Activated T-helper 9 cell treated with anti-CD3 and anti-CD28 coated beads, Interleukin-2, amount 50 U/mL, for 16 hours (primary cell): ENCODE data around the gene GTF2F2.

Experiments used
- DNase-seq: peaks from one replicate; pipeline ENCODE4 v3.0.0-alpha.2; 2020; ENCODE audit warnings: low read depth

The GTF2F2 gene

GRCh38 chr13:45119991-45120864 is at the start of gene GTF2F2:
Gene GTF2F2 (plus strand): TSS chr13:45120510. CDS start chr13:45120656, 146 bp downstream.
- peak; percentile 78 for DNase-seq

- no peak for DNase-seq
These were observed 46.5 kb upstream of the GTF2F2 start for GRCh38 chr13:45073809-45074208.

GRCh38 chr13:45074721-45075120 is 45.6 kb upstream of the GTF2F2 start:
- no peak for DNase-seq

GRCh38 chr13:45078003-45078402 is 42.3 kb upstream of the GTF2F2 start:
- no peak for DNase-seq

GRCh38 chr13:45082964-45083363 is 37.3 kb upstream of the GTF2F2 start:
- DNase-seq: no peak

- no peak for DNase-seq
These were observed 35.8 kb upstream of the GTF2F2 start for GRCh38 chr13:45084515-45084914.

- no peak for DNase-seq
These were observed 33.8 kb upstream of the GTF2F2 start for GRCh38 chr13:45086484-45086883.

- DNase-seq: no peak
These were observed 27.6 kb upstream of the GTF2F2 start for GRCh38 chr13:45092663-45093062.

GRCh38 chr13:45100573-45101262 is 19.6 kb upstream of the GTF2F2 start:
- DNase-seq: no peak

- DNase-seq: no peak
These were observed 18.8 kb upstream of the GTF2F2 start for GRCh38 chr13:45101327-45102018.

- no peak for DNase-seq
These were observed 18.2 kb upstream of the GTF2F2 start for GRCh38 chr13:45102136-45102507.

GRCh38 chr13:45103449-45103848 is 16.9 kb upstream of the GTF2F2 start:
- DNase-seq: no peak

GRCh38 chr13:45104261-45104660 is 16.0 kb upstream of the GTF2F2 start:
- no peak for DNase-seq

GRCh38 chr13:45105895-45106294 is 14.4 kb upstream of the GTF2F2 start:
- DNase-seq: no peak

GRCh38 chr13:45107539-45107938 is 12.8 kb upstream of the GTF2F2 start:
- DNase-seq: no peak

- DNase-seq: no peak
These were observed 11.6 kb upstream of the GTF2F2 start for GRCh38 chr13:45108716-45109101.

GRCh38 chr13:45109102-45109720 is 11.1 kb upstream of the GTF2F2 start:
- DNase-seq: no peak

- no peak for DNase-seq
These were observed 6.8 kb upstream of the GTF2F2 start for GRCh38 chr13:45113233-45114224.

GRCh38 chr13:45119469-45119990 is 780 bp upstream of the GTF2F2 start:
- peak; percentile 41 for DNase-seq

GRCh38 chr13:45120967-45121831 is 889 bp downstream of the GTF2F2 start:
- DNase-seq: no peak
